ENCODE data around the gene ADAMTS2. TPM values are rescaled to one million over a fixed set of nuclear protein-coding genes. Genes with fewer than 3 reads are reported as not detected.

ADAMTS2 gene
- total RNA-seq, 2 experiments from 2014 or later, result not detected

DNA sequence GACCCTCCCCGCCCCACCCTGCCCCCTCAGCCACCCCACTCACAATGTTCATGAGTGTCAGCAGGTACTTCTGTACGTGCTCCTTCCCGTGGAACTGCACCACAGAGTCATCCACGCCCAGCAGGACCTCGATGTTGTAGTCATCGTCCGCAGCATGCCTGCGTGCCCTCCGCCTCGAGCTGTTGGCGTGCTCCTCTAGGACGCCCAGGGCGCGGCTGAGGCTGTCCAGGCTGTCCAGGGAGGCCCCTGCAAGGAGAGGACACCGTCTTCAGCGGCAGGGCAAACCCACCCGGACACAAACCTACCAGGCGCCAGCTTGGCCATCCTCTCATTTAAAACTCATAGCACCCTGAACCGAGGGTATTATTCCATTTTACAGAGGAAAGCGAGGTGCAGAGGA, 137.8 kb downstream of the ADAMTS2 start:
- Histone ChIP-seq H3K4me3 (ENCODE audit: low read length) (no peak overlapping the region), H3K4me1 (ENCODE audit: insufficient read depth, low read length) (no peaks in the 10 kb centered on the region), H3K9me3 (ENCODE audit: control insufficient read depth in 1 of 2, insufficient read depth in 1 of 2, low read length in 2 of 2) (peaks cover 0 to 11% of the 10 kb centered on the region in 2 experiments), H3K27me3 (ENCODE audit: control insufficient read depth in 1 of 2, insufficient read depth in 2 of 2, low read length in 2 of 2) (no peaks in the 10 kb centered on the region), H3K27ac (ENCODE audit: low read depth in 1 of 2, low read length in 2 of 2) (no peak overlapping the region), H3K36me3 (ENCODE audit: insufficient read depth, low read length) (no peaks in the 10 kb centered on the region)
- TF ChIP-seq, protein P1, sequence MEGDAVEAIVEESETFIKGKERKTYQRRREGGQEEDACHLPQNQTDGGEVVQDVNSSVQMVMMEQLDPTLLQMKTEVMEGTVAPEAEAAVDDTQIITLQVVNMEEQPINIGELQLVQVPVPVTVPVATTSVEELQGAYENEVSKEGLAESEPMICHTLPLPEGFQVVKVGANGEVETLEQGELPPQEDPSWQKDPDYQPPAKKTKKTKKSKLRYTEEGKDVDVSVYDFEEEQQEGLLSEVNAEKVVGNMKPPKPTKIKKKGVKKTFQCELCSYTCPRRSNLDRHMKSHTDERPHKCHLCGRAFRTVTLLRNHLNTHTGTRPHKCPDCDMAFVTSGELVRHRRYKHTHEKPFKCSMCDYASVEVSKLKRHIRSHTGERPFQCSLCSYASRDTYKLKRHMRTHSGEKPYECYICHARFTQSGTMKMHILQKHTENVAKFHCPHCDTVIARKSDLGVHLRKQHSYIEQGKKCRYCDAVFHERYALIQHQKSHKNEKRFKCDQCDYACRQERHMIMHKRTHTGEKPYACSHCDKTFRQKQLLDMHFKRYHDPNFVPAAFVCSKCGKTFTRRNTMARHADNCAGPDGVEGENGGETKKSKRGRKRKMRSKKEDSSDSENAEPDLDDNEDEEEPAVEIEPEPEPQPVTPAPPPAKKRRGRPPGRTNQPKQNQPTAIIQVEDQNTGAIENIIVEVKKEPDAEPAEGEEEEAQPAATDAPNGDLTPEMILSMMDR (IDR thresholded peaks at IDR 0.05), result no peak
- H3K4me3 Mint-ChIP-seq, result no peak overlapping the region
- intact Hi-C loops (cut with DNase I, micrococcal nuclease), result no loop called here
- CTCF ChIA-PET, result no interaction called here
- H3K4me1 Mint-ChIP-seq (ENCODE audit: low read depth), result no peaks in the 10 kb centered on the region
- POLR2A ChIA-PET, result no interaction called here
- no peaks in the 10 kb centered on the region for H3K9me3 Mint-ChIP-seq
- DNase-seq, result no peak
- ATAC-seq (ENCODE audit: poor library complexity), result no peak
- no peaks in the 10 kb centered on the region for H3K36me3 Mint-ChIP-seq (ENCODE audit: low read depth)
- no peak overlapping the region for H3K27ac Mint-ChIP-seq
- no peaks in the 10 kb centered on the region for H3K27me3 Mint-ChIP-seq

DNA sequence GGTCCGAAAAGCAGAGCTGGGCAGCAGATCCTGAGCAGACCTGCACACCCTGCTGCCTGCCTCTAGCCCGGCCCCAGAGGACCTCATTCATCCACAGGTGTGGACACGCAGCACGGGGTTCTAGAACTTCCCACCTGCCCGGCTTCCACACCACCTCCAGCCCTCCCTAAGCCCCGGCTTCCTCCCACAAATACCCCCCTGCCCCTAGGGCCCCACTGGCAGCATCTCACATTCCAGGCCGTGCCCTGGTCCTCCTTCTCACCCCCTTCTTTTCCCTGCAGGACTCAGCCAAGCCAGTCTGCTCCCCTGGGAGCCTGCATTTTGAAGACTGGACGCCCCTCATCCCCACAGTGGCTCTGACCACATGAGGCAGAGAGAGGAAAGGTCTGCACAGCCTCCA, 138.9 kb downstream of the ADAMTS2 start:
- no peaks in the 10 kb centered on the region for H3K36me3 Mint-ChIP-seq (ENCODE audit: low read depth)
- POLR2A ChIA-PET, result no interaction called here
- H3K9me3 Mint-ChIP-seq, result no peaks in the 10 kb centered on the region
- Histone ChIP-seq H3K9me3 (ENCODE audit: control insufficient read depth in 1 of 2, insufficient read depth in 1 of 2, low read length in 2 of 2) (peaks cover 0 to 11% of the 10 kb centered on the region in 2 experiments), H3K4me3 (ENCODE audit: low read length) (no peak overlapping the region), H3K27ac (ENCODE audit: low read depth in 1 of 2, low read length in 2 of 2) (no peak overlapping the region), H3K27me3 (ENCODE audit: control insufficient read depth in 1 of 2, insufficient read depth in 2 of 2, low read length in 2 of 2) (no peaks in the 10 kb centered on the region), H3K4me1 (ENCODE audit: insufficient read depth, low read length) (no peaks in the 10 kb centered on the region), H3K36me3 (ENCODE audit: insufficient read depth, low read length) (no peaks in the 10 kb centered on the region)
- no peak overlapping the region for H3K4me3 Mint-ChIP-seq
- no peak overlapping the region for H3K27ac Mint-ChIP-seq
- CTCF ChIA-PET, result no interaction called here
- H3K27me3 Mint-ChIP-seq, result no peaks in the 10 kb centered on the region
- intact Hi-C loops (cut with DNase I, micrococcal nuclease), result no loop called here
- no peak for ATAC-seq (ENCODE audit: poor library complexity)
- TF ChIP-seq, protein P1 (IDR thresholded peaks at IDR 0.05), result no peak
- DNase-seq, result no peak
- no peaks in the 10 kb centered on the region for H3K4me1 Mint-ChIP-seq (ENCODE audit: low read depth)

DNA sequence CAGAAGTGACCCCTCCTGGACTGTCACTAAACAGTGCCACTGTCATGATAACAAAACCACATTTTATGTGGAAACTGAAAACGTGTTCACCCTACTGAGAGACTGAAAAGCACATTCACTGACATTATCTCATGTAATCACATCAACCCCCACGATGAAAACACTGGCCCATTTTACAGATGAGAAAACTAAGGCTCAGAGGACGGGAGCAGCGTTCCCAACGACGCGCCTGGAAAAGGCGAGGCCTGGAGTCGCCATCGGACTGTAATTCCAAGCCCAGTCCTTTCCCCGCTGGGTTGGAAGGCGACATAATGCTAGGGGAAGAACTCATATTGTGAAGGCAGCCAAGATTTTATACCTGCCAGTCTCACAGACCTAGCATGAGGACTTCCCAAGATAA, 140.0 kb downstream of the ADAMTS2 start:
- no peak for DNase-seq
- no peaks in the 10 kb centered on the region for H3K9me3 Mint-ChIP-seq
- Histone ChIP-seq H3K36me3 (ENCODE audit: insufficient read depth, low read length) (no peaks in the 10 kb centered on the region), H3K27me3 (ENCODE audit: control insufficient read depth in 1 of 2, insufficient read depth in 2 of 2, low read length in 2 of 2) (no peaks in the 10 kb centered on the region), H3K4me1 (ENCODE audit: insufficient read depth, low read length) (no peaks in the 10 kb centered on the region), H3K27ac (ENCODE audit: low read depth in 1 of 2, low read length in 2 of 2) (no peak overlapping the region), H3K9me3 (ENCODE audit: control insufficient read depth in 1 of 2, insufficient read depth in 1 of 2, low read length in 2 of 2) (peaks cover 0 to 8% of the 10 kb centered on the region in 2 experiments), H3K4me3 (ENCODE audit: low read length) (no peak overlapping the region)
- no peaks in the 10 kb centered on the region for H3K4me1 Mint-ChIP-seq (ENCODE audit: low read depth)
- H3K27me3 Mint-ChIP-seq, result no peaks in the 10 kb centered on the region
- no peak overlapping the region for H3K27ac Mint-ChIP-seq
- no peak overlapping the region for H3K4me3 Mint-ChIP-seq
- ChIA-PET POLR2A (no interaction called here), CTCF (no interaction called here)
- TF ChIP-seq, protein P1 (IDR thresholded peaks at IDR 0.05), result no peak
- intact Hi-C loops (cut with DNase I, micrococcal nuclease), result no loop called here
- no peaks in the 10 kb centered on the region for H3K36me3 Mint-ChIP-seq (ENCODE audit: low read depth)
- no peak for ATAC-seq (ENCODE audit: poor library complexity)
